Measurements from ENCODE around the gene FAM43B.
"Not testable (repeated sequence)": the region's sequence is repeated elsewhere in the genome, so short reads cannot be mapped to it uniquely, and the experiment has no call there.

Gene FAM43B, protein sequence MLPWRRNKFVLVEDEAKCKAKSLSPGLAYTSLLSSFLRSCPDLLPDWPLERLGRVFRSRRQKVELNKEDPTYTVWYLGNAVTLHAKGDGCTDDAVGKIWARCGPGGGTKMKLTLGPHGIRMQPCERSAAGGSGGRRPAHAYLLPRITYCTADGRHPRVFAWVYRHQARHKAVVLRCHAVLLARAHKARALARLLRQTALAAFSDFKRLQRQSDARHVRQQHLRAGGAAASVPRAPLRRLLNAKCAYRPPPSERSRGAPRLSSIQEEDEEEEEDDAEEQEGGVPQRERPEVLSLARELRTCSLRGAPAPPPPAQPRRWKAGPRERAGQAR

GRCh38 chr1:20551945-20552727, at the start of gene FAM43B:
TSS of gene FAM43B (plus strand) at chr1:20552573. CDS start at chr1:20552974, 401 bp downstream.
- peak; percentile 71 for DNase-seq

GRCh38 chr1:20505488-20505887, 46.9 kb upstream of the FAM43B start:
- DNase-seq, result no peak

DNA sequence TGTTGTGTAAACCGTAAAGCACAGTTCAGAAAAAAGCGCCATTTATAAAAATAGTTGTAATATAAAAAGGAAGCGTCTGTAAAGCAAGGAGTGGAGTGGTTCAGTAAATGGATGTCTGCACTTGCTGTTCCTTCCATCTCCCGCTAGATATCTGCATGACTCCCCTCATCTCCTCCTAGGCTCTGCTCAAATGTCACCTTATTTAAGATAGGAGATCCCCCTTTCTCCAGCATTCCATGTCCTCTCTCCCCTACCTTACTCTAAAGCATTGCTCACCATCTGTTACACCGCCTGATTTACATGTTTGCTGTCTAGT, 45.2 kb upstream of the FAM43B start:
- no peak for DNase-seq

- peak; percentile 93 for DNase-seq
These were observed 44.6 kb upstream of the FAM43B start, which contains the start of gene MUL1 for GRCh38 chr1:20507564-20508410. TSS of gene MUL1 (minus strand) at chr1:20508151. CDS start at chr1:20508024, 127 bp downstream.

GRCh38 chr1:20508411-20508771, 44.0 kb upstream of the FAM43B start:
- DNase-seq, result no peak

- peak; percentile 10 for DNase-seq
These were observed 40.6 kb upstream of the FAM43B start for GRCh38 chr1:20511518-20512428.

GRCh38 chr1:20519609-20520262, 32.6 kb upstream of the FAM43B start:
- not testable (repeated sequence) for DNase-seq

- peak; percentile 75 for DNase-seq
These were observed 30.2 kb upstream of the FAM43B start for GRCh38 chr1:20521960-20522861.

DNA sequence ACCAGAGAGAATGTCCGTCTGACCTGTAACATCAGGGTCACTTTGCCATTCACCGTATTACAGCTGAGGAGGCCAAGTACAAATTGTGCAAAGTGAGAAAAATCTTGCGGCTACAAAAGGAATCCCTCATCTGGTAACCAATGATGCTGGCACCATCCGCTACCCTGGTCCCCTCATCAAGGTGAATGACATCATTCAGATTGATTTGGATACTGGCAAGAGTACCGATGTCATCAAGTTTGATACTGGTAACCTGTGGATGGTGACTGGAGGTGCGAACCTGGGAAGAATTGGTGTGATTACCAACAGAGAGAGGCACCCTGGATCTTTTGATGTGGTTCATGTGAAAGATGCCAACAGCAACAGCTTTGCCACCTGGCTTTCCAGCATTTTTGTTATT, 26.1 kb upstream of the FAM43B start:
- DNase-seq, result no peak

DNA sequence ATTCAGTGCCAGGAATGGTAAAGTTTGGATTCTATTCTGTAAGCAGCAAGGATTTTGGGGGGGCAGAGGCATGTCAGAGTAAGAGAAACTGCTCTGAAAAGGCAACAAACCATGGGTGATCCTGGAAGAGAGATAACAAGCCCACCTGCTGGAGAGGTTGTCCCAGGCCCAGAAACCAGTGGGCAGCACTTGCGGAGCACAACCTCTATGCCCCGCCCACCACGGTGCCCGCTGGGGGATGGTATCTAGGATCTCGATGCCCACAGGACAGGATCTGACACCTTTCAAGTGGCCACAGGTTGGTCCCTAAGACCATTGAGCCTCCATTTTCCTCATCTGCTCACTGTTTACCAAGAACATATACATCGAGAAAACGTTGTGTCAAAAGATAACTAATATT, 24.2 kb upstream of the FAM43B start:
- no peak for DNase-seq

DNA sequence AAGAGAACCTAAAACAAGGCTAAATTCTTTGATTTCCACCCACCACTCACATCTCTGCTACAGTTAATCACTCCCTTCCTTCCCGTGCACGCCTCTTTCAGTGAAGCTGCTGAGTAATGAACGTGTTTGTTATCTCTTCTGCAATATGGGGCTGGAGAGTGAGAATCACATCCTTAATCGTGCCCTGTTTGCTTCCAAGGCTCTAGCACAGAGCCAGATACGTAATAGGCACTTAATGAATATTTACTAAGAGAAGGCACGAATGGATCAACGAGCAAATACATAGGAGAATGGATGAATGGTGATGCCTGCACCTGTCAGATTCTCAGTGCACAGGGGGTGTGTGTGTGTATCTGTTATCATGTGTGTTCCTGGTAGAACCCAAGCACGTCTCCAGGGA, 22.1 kb upstream of the FAM43B start:
- DNase-seq, result no peak

DNA sequence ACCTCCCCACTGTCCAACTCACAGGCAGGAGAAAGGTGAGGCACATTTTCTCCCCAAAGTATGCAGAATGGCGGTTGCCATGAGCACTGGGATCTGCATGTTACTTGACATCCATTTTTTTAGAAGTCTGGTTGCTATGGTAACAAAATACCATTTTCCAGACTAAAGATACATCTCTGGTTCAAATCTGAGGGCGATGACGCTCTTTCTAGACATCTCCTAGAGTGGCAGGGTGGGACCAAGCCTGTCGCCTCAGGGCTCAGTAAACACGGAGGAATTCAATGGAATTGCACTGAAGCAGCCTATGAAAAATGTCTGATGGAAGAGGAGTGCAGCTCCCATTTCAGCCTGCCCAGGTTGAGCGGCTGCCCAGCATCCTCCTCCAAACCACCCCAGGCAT, 21.5 kb upstream of the FAM43B start:
- DNase-seq, result no peak

DNA sequence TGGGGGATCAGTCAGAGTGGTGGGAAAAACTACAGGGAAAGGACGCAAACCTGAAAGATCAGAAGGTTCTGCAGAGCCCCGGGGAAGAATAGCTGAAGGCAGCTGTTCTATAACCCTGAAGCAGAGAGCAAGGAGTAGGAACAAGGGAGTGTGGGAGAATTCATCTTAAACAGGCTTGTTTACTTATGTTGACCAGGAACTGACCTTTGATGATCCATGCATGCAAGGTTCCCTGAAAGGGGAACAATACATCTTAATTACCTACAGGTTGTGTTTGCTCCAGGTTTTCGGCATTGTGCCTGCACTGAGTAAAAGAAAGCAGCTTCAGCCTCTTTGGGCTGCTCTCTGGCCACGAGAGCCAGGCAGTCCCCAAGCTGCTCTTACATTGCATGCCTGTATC, 18.7 kb upstream of the FAM43B start:
- DNase-seq, result no peak

GRCh38 chr1:20534659-20535417, 17.5 kb upstream of the FAM43B start:
- no peak for DNase-seq

DNA sequence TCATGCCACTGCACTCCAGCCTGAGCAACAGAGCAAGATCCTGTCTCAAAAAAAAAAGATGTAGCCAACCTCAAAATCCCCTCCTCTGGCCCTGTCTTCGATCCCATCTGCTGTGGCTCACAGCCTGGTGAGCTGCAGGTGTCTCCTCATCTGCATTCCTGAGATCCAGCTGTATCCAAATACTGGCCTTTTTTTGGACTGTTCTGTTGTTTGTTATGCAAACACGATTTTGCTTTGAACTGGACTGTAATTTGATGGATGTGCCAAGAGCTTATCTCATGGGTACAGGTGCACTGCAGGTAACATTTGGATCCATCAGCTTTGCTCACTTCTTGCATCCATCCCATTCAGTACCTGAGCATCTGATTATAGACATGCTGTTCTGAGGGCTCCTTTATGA, 14.1 kb upstream of the FAM43B start:
- DNase-seq, result no peak

- no peak for DNase-seq
These were observed 13.4 kb upstream of the FAM43B start for GRCh38 chr1:20538760-20539551.

DNA sequence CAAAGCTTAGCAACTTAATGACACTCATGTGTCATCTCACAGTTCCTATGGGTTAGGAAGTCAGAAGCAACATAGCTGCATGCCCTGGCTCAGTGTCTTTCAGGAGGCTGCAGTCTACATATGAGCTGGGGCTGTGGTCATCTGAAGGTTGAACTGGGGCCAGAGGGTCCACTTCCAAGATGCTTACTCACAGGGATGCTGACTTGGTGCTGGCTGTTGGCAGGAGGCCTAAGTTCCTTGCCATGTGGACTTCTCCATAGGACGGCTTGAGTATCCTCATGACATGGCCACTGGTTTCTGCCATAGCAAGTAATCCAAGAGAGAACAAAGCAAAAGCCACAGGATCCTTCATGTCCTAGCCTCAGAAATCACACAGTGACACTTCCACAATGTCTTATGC, 12.1 kb upstream of the FAM43B start:
- no peak for DNase-seq

DNA sequence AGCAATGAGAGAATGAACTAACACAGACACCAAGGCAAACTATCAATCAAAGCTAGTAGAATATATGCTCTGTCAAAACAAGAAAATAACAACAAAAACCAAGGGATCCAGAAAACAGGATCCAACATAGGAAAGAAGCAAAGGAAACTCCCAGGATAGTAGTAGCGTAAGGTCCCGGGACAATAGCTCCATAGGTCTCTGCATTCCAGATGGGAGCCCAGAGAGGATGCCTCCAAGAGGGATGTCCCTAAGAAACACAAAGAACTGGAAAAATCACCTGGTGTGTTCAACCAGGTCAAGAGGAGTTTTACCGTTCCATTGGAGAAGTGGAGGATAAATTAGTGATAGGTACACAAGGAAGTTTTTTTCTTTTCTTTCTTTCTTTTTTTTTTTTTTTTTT, 5.7 kb upstream of the FAM43B start:
- DNase-seq, result no peak

DNA sequence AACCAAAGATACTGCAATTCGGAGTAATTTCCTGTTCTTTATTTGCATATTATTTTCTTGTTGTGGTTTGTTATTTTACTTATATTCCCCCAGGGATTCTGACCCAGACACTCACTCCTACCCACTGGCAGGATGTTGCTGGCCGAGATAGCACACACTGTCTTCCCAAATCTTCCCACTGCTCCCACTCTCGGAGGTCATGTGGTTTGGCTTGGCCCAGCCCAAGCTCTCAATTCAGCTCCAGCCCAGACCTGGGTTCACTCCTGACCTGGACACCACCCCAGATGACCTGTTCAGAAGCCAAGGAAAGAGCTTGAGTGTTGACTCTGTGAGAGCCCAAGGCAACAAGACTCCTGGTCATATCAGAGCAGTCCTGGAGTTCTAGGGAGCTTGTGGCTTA, 1.2 kb upstream of the FAM43B start:
- DNase-seq, result no peak
